HG03135 (cell line): ENCODE data around the gene TNFAIP6.
"Not testable (repeated sequence)": the region's sequence is repeated elsewhere in the genome, so short reads cannot be mapped to it uniquely, and the experiment has no call there.

Experiments
- ATAC-seq: cut with Tn5 transposase; IDR thresholded peaks from one replicate; pipeline ENCODE4 v1.9.1; 2021; ENCODE audit warnings: mild to moderate bottlenecking, moderate library complexity; ENCODE audit not compliant: unreplicated experiment

Gene TNFAIP6, protein sequence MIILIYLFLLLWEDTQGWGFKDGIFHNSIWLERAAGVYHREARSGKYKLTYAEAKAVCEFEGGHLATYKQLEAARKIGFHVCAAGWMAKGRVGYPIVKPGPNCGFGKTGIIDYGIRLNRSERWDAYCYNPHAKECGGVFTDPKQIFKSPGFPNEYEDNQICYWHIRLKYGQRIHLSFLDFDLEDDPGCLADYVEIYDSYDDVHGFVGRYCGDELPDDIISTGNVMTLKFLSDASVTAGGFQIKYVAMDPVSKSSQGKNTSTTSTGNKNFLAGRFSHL

DNA sequence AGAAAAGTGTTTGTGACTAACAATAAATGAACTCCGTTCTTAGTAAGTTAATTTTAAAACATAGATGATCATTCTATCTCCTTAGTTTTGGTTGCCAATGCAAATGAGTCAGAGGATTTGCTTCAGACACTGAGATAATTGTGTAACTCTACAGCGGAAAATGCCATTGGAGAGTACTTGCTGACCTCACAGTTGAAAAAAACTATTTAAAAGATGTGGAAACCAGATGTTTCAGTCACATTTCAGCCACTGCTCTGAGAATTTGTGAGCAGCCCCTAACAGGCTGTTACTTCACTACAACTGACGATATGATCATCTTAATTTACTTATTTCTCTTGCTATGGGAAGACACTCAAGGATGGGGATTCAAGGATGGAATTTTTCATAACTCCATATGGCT, at the start of gene TNFAIP6:
TNFAIP6 (plus strand) TSS at position 234 of the 400 bp plus-strand sequence; CDS start at position 309, 75 bp downstream.
- no peak for ATAC-seq

DNA sequence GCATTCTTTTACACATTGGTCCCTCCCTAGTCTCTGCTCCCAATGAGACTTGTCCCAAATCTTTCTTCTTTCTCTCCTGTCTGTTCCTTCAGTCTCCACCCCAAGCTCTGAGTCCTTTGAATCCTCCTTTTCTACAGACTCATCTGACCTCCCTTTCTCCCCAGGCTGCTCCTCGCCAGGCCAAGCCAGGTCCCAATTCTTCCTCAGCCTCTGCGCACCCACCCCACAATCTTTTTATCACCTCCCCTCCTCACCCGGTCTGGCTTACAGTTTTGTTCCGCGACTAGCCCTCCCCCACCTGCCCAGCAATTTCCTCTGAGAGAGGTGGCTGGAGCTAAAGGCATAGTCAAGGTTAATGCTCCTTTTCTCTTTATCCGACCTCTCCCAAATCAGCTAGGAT, 47.1 kb upstream of the TNFAIP6 start:
- not testable (repeated sequence) for ATAC-seq

DNA sequence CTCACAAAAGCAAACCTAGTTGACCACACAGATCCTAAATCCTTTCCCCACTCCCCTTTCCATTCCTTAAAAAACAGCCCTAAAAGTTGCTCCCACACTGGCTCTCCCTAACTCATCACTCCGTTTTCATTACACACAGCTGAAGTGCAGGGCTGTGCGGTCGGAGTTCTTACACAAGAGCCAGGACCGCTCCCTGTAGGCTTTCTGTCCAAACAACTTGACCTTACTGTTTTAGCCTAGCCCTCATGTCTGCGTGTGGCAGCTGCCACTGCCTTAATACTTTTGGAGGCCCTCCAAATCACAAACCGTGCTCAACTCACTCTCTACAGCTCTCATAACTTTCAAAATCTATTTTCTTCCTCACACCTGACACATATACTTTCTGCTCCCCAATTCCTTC, 45.0 kb upstream of the TNFAIP6 start:
- not testable (repeated sequence) for ATAC-seq

DNA sequence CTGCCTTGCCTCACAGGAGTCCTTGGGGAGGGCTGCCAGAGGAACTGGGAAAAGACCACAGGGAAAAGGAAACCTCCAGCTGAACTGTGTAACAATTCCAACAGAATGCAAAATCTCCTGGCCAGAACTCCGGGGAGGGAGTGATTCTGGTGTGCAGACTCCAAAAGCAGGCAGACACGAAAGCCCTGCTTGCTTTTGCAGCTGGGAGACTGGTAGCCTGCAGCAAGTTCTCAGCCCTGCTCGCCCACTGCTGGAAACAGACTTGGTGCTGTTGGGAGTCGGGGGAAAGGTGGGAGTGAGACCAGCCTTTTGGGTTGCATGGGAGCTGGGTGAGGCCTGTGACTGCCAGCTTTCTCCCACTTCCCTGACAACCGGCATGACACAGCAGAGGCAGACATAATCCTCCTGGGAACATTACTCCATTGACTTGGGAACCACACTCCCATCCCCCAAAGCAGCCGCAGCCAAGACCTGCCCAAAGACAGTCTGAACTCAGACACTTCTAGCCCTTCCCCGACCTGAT, 42.0 kb upstream of the TNFAIP6 start:
- no peak for ATAC-seq

DNA sequence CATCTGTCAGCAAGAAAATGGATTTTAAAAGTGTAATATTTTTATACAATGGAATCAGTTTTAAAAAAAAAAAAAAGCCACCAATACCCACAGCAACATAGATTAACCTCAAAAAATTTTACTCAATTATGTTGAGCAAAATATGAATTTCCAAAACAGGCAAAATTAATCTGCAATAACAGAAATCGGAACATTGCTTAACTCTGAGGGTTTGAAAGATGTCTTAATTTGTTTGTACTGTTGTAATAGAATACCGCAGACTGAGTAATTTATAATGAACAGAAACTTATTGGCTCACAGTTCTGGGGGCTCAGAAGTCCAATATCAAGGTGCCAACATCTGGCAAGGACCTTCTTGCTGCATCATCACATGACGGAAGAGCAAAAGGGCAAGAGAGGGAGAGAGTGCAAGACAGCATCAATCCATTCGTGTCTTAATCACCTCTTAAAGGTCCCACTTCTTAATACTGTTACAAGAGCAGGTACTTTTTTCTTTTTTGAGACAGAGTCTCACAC, 31.8 kb upstream of the TNFAIP6 start:
- ATAC-seq = no peak

DNA sequence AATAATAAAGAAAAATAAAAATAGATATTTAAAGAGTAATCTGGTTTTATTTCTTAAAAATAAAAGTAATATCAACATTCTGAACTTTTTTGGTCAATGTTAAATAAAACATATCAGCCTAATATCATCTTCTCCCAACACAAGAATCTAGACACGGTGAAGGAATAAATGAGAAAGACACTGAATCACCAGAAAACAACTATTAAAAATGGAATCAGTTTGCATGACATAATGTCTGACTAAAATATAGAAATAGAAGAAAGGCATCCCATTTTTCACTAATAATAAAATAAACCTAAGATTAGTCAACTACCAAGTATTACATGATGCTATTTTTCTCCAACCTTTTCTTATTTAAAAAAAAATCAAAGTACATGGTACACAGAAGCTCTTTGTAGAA, 30.8 kb upstream of the TNFAIP6 start:
- no peak for ATAC-seq

DNA sequence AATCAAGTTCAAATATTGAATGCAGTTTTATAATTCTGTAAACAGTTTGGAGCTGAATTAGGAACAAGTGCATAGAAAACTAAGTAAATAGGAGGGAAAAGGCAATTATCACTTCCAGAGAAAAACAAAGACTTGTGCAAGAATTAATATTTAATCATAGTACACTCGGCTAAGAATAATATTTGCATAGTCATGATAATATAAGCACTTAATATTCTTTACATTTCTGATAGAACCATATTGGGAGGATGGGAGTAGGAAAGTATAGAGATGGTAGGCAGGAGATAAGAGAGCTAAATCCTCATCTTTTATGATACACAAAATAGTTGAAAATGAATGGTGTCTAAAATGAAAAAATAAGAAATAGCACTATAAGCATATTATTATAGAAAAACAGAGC, 27.4 kb upstream of the TNFAIP6 start:
- ATAC-seq = no peak

DNA sequence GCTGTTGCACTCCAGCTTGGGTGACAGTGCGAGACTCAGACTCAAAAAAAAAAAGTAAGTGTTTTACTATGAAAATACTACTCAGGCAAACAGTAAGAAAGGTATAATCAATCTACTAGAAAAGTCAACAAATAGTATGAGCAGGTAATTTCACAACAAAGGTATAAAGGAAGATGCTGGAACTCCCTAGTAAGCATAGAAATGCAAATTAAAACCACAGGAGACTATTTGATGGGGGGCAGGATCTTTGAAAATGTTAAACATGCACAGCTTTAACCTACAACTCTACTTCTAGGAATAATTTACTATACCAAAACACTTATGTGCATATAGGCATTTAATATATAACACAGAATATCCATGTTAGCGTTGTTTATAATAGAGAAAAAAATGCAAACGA, 24.3 kb upstream of the TNFAIP6 start:
- ATAC-seq = no peak

DNA sequence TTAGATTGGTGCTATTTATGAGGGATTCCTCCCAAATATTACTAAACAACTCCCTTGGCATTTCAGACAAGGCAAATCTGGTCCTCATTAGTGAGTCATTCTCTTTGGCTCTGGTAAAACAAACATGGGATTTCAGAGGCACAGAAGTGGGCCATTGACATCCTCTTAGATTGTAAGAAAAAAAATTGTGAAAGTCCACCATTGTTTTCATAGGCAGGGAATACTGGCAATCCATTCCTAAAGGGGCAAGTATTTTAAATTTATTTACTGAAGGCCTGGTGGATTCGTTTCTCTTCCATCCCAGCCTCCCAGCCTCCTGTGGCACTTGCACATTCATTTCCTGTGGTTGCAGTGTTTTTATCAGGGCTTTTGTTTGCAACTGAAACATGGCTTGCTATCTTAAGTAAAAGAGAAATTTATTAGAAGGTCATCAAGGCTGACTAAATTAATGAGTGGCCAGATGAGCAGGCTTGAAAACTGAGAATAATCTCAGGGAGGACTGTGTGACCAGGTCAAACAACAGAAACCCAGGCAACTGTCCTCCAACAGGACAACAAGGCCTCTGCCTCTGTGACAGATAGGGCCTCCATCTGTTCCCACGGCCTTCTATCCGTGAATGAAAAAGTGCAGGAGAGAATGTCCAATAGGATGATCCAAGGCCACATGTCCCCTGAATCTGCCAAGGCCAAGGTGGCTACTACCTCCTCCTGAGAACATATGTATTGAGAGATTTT, 23.1 kb upstream of the TNFAIP6 start:
- ATAC-seq = no peak

DNA sequence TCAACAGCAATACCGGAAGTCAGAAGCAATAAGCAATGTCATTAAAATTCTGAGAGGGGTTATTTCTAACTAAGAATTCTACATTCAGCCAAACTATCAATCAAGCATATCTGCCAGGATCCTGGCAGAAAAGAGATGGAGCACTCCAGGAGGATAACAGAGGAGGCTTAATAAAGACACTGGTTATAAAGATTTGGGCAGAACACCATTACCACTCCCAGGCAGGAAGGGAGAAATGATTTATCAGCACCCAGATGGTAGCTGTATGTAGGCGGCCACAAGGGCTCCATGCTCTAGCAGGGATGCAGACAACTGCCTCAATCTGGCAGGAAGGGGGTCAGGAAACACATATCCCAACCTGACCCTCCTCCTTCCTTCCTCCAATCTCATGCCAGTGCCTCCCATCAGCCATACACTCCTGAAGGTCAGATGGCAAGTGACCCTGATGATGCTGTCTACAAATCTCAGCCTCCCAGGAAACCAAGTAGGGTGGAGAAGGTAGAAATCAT, 20.5 kb upstream of the TNFAIP6 start:
- no peak for ATAC-seq

DNA sequence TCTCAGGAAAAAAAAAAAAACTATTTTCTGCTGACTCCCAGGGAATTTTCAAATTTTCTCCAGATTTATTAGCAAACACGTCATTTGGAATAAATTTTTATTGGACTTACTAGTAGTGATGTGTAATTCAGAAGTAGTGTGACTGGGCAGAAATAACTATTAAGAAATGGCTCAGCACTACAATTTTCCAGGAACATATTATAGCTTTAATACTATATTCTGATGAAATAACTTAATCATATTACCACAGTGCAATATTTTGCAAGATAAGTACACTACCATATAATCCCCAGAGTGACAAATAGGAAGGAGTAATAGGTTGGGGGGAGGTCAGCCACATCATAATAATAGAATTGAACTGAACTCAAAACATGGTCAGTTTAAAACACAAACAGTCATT, 19.7 kb upstream of the TNFAIP6 start:
- ATAC-seq = no peak

DNA sequence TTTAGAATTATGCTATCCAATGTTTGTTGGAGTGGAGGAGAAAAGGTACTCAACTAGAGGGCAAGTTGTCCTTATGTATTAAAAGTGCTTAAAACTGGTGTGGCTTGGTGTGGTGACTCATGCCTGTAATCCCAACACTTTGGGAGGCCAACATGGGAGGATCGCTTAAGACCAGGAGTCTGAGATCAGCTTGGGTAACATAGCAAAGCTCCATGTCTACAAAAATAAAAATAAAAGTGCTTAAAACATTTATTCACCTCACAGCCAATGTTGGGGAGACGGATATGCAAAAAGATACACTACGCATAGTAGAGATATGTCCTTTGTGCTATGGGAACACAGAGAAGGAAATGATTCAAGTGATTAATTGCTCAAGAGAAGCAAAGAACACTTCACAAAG, 19.3 kb upstream of the TNFAIP6 start:
- ATAC-seq = no peak

DNA sequence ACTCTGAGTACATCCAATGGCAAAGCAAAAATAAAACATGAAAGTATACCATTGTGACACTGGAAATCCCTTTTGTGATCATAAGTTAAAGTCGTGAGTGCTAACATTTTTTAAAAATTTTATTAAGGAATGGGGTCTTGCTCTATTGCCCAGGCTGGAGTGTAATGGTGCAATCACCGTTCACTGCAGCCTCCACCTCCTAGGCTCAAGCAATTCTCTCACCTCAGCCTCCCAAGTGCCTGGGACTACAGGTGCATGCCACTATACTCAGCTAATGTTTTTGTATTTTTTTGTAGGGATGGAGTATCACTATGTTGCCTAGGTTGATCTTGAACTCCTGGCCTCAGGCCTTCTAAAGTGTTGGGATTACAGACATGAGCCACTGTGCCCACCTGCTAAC, 14.3 kb upstream of the TNFAIP6 start:
- no peak for ATAC-seq

DNA sequence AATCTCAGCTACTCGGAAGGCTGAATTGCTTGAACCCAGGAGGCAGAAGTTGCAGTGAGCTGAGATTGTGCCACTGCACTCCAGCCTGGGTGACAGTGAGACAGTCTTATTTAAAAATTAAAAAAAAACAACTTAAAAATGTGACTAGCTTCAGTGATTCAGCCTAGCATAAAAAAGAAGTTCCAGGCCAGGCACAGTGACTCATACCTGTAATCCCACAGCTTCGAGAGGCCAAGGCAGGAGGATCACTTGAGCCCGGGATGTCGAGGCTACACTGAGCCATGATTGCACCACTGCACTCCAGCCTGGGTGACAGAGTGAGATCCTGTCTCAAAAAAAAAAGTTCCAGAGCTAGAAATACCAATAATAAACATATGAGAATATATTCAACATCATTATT, 13.2 kb upstream of the TNFAIP6 start:
- not testable (repeated sequence) for ATAC-seq

DNA sequence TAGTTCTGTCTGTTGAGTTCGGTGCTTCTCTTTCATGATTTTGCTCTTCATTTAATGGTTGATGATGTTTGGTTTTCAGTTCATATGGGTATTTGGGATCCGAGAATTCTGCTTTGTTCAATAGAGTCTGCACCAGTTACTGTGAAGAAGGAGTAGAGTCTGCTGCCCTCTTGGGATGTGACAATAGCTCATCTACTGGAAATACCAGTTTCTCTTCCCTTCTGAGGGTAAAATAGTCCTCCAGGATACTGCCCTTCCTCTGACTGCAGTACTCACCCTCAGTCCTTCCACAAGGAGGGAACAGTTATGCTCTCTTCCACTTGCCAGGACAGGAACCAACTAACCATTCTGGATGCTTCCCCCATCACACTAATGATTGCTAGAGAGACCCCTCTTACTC, 12.5 kb upstream of the TNFAIP6 start:
- no peak for ATAC-seq

DNA sequence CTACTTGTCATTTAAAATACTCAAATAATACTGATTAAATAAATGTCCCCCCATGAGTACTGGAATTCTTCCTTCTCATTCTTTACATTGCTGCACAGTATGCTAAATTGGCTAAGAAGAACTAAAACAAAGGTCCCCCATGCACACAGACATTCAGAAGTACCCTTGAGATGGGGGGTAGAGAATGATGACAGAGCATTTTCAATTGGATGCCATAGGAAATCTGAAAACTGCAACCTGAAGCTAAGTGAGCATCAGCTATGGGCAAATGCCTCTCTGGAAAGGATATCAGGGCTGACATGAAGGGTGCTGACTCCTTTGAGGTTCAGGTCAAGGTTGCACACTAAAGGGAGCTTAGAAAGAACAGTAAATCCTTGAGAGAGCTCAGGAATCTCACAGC, 10.1 kb upstream of the TNFAIP6 start:
- no peak for ATAC-seq

DNA sequence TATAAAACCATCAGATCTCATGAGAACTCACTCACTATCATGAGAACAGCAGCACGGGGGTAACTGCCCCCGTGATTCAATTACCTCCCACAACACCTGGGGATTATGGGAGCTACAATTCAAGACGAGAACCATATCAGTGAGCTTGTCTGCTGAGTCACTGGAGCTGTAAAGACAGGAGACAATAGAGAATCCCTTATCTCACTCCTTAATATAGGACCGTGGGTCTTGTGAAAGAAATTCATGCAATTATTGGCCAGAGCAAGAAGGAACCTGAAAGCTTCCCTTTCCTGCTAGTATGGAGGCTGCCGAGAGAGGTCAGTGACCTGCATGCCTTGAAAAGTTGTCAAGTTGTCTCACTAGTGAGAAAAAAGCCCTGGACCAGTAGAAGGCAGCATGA, 9.5 kb upstream of the TNFAIP6 start:
- no peak for ATAC-seq

DNA sequence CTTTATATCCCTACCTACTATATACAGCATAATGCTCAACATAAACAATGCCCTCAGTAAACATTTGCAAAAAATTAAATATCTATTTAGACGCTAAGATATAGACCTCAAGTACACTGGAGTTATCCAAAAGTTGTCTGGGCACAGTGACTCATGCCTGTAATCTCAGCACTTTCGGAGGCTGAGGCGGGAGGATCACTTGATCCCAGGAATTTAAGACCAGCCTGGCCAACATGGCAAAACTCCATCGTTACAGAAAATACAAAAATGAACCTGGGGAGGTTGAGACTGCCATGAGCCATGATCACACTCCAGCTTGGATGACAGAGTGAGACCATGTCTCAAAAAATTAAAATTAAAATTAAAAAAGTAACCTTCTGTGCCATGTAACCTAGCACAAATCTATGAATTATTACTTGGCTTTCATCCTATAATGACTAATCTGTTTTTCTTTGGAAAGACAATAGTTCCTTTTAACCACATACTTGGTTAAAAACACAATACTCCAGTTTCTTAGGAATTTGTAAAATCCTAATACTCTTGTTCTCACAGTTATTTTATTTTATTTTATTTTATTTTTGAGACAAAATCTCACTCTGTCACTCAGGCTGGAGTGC, 6.7 kb upstream of the TNFAIP6 start:
- ATAC-seq = no peak

DNA sequence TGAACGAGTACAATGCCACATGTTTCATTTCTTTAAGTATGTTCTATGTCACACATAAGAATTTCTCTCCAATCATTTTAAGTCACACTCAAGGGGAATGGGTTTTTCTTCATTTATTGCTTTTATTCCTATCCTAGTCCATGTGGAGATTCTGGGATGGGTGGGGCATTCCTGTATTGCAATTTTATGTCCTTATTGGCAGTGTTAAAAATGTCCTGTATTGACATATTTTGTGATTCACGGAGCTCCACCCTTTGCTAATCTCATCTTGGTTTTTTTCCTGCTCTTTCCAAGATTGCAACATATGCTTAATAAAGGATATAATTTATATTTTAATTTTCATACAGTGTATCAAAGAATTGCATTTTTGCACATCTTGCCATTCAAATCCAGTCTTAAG, 3.4 kb upstream of the TNFAIP6 start:
- ATAC-seq = no peak

DNA sequence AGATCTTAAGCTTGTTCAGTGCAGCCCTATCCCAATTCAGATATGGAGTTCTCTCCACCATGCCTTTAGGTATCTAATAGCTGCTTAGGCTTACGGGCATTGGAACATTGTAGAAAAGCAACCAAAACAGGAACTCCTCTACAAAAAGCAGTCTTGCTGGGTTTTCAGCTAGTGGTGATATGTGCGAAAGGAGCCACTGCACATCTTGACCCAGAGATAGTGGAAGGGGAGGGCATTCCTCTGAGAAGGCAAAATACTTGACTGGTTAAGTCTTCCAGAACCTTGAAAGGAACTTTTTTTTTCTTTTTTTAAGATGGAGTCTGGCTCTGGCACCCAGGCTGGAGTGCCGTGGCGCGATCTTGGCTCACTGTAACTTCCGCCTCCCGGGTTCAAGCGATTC, 2.6 kb upstream of the TNFAIP6 start:
- no peak for ATAC-seq

DNA sequence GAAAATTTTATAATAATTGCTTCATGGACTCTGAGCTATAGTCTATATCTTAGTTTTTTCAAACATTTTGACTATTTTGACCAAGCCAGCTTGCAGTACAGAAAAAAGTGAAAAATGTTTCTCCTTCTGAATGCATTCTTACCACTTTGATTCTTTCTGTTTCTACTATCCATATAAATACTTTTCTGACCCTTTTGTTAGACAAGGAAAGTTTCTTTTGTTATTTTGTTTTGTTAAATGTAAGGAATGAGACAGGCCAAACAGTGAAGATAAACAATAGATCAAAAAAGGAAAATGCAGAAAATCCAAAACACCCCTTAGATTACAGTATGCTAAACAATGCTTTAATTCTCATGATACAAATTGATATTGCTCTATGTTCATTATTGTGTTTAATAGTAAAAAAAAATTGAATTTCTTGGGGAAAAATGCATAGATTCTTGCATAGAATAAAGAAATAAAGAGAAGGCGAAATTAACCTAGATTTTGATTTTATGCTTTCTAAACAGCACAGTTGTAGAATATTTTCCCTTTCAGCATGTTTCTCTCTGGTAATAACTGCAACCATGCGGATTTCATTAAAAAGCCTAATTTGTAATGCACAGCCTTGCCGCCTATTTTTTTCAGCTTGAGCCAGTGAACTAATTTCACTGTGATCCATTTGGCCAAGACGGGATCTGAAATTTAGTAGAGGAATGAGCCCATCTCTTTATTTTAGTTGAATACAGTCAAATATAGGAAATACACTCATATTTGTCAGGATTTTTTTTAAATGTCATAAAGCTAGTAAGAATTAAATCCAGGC, 976 bp downstream of the TNFAIP6 start:
- ATAC-seq = no peak
